PFSK-1 (cell line): Measurements from ENCODE around the gene CHDH.

Experiments used
- FOXP2 ChIP-seq: optimal IDR thresholded peaks from 2 replicates; pipeline ENCODE3; 2011; ENCODE audit warnings: borderline replicate concordance, control low read depth, inconsistent platforms; ENCODE audit not compliant: insufficient read depth; ENCODE audit errors: extremely low read length, extremely low read depth
- POLR2AphosphoS5 ChIP-seq: IDR thresholded peaks from 2 replicates; pipeline ENCODE4 v1.6.1; 2012; ENCODE audit warnings: low read depth, mild to moderate bottlenecking, control low read depth, low read length, moderate library complexity
- REST ChIP-seq, 2 experiments: IDR thresholded peaks; 2 replicates each; pipeline versions ENCODE4 v1.6.1 to v1.8.0; 2011 to 2012; ENCODE audit warnings: low read depth in 2 of 2, low read length in 2 of 2, control low read depth in 1 of 2, inconsistent platforms in 1 of 2, mild to moderate bottlenecking in 1 of 2, moderate library complexity in 1 of 2; ENCODE audit not compliant: insufficient read depth in 1 of 2
- SIN3A ChIP-seq: IDR thresholded peaks from 2 replicates; pipeline ENCODE4 v1.6.1; 2012; ENCODE audit warnings: mild to moderate bottlenecking, low read length, moderate library complexity, borderline replicate concordance; ENCODE audit not compliant: insufficient read depth
- TAF1 ChIP-seq: IDR thresholded peaks from 2 replicates; pipeline ENCODE4 v1.6.1; 2012; ENCODE audit warnings: low read length, control low read depth, borderline replicate concordance; ENCODE audit not compliant: insufficient read depth

Gene CHDH

DNA sequence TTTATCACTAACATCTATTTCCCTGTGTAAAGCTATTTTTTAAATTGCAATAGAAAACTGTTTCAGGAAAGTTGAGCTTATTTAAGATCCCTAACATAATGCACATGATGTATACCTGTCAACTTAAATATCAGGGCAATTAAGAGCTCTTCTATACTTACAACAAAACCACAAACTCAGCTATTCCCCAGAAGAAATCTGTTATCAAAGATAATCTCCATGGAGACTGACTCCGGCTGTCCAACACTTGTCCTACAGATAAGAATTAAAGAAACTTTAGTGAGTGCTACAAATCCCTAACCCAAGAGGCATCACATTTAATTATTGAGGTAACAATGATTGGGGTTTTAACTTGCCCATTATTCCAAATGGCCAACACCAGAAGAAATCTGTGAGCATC is 42.0 kb upstream of the CHDH start:
- no peak for TF ChIP-seq POLR2AphosphoS5
- no peak for TF ChIP-seq REST (IDR thresholded peaks at IDR 0.05; ENCODE audit: insufficient read depth in 1 of 2, low read depth in 2 of 2, low read length in 2 of 2)
- TF ChIP-seq SIN3A = no peak
- no peak for TF ChIP-seq FOXP2

DNA sequence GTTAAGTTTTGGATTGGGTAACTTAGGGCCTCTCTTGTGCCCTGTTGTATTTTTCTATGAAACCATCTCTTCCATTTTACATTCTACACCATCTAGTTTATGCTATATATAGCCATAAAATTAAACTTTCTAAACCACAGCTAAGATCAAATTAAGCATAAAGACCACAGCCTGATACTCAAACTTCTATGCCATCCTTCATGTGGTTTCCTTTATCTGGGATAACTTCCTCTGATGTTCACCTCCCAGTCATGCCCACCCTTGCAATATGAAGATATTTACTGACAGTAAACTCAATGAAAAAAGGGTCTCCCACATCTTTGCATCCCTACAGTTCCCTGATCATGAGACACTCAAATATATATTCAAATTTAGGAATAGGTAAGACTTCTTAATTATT is 41.2 kb upstream of the CHDH start:
- no peak for TF ChIP-seq SIN3A
- no peak for TF ChIP-seq TAF1
- TF ChIP-seq FOXP2 = no peak
- TF ChIP-seq REST (IDR thresholded peaks at IDR 0.05; ENCODE audit: insufficient read depth in 1 of 2, low read depth in 2 of 2, low read length in 2 of 2) = no peak
- TF ChIP-seq POLR2AphosphoS5 = no peak

DNA sequence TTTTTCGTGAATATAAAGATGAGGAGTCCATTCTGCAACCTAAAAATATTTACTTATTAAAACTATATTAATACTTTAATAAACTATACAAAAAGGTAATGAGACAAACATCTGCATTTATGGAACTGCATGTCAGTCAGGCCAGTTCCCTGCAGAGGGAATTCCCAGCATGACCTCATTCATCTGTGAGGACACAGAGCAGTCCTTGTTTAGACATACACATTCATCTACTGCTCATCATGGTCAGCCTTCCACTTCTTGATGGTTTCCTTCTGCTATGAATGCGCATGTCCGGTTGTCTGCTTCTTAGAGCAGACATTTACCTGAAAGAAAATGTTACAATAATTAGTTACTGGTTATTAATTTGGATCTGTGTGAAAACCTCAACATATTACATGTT is 39.0 kb upstream of the CHDH start:
- TF ChIP-seq POLR2AphosphoS5 (no peak), FOXP2 (no peak), REST (IDR thresholded peaks at IDR 0.05; ENCODE audit: insufficient read depth in 1 of 2, low read depth in 2 of 2, low read length in 2 of 2) (no peak), SIN3A (no peak), TAF1 (no peak)

- no peak for TF ChIP-seq TAF1
- TF ChIP-seq REST (IDR thresholded peaks at IDR 0.05; ENCODE audit: insufficient read depth in 1 of 2, low read depth in 2 of 2, low read length in 2 of 2) = no peak
- no peak for TF ChIP-seq SIN3A
- no peak for TF ChIP-seq POLR2AphosphoS5
- TF ChIP-seq FOXP2 = no peak
Observed at GRCh38 chr3:53884623-53885022, 38.4 kb upstream of the CHDH start.

DNA sequence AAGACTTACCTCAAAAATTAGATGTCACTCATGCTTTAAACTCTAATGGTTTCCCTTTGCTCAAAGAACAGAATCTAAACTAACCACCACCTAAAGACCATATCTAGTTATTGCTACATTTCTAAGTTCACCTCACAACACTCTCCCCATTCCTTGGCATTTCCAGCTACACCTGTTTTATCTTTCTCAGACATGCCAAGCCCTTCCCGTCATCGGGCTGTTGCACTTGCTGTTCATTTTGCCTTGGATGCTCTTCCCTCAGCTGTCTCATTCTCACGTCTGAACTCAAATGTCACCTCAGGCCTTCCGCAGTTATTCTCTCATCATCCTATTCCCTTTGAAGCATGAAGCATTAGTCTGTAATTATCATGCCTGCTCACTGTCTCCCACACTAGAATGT is 36.8 kb upstream of the CHDH start:
- TF ChIP-seq REST (IDR thresholded peaks at IDR 0.05; ENCODE audit: insufficient read depth in 1 of 2, low read depth in 2 of 2, low read length in 2 of 2) = no peak
- no peak for TF ChIP-seq TAF1
- no peak for TF ChIP-seq SIN3A
- no peak for TF ChIP-seq FOXP2
- TF ChIP-seq POLR2AphosphoS5 = no peak
